ENCODE data around the gene ARHGEF11.

- TF ChIP-seq CTCF (IDR thresholded peaks at IDR 0.05; ENCODE audit: low read depth, low read length) (no peak), MAX (IDR thresholded peaks at IDR 0.05; ENCODE audit: low read depth, low read length) (no peak), POLR2A (IDR thresholded peaks at IDR 0.05; ENCODE audit: extremely low read depth, insufficient read length) (no peak), MYC (IDR thresholded peaks at IDR 0.05; ENCODE audit: low read depth, low read length) (no peak)
These were observed 50.1 kb downstream of the ARHGEF11 start for GRCh38 chr1:156995412-156995811.

Data from NB4 (cell line).